ENCODE results near the gene PHACTR1. TPM values are rescaled to one million over a fixed set of nuclear protein-coding genes. Genes with fewer than 3 reads are reported as not detected.

PHACTR1 gene
- total and polyA plus RNA-seq, 2 of the 4 experiments (the other 2 are of a cell fraction): not detected

DNA sequence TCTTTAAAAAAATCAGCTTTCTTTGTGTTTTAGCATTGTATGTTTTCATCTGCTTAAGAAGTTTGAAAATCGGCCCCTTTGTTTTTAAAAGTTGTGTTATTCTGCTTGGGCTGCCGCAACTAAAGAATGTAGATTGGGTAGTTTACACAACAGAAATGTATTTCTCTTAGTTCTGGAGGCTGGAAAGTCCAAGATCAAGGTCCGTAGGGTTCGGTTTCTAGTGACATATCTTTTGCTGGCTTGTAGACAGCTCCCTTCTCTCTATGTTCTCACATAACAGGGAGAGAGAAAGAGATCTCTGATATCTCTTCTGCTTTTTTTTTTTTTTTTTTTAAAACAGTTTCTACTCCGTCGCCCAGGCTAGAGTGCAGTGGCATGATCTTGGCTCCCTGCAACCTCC lies 473.1 kb downstream of the PHACTR1 start:
- no peaks in the 10 kb centered on the region for H3K9me3 ChIP-seq (ENCODE audit: control insufficient read depth, insufficient read depth, low read length)
- DNase-seq: no peak
- no peaks in the 10 kb centered on the region for H3K4me1 ChIP-seq (ENCODE audit: control insufficient read depth, insufficient read depth, low read length)
- no peak overlapping the region for H3K56ac ChIP-seq (ENCODE audit: extremely low read depth, insufficient read depth, low read length)
- no peak overlapping the region for H3K27ac ChIP-seq (ENCODE audit: insufficient read depth, low read length)
- in situ Hi-C loops (cut with MboI; ENCODE audit: low sequenced_read_pairs) (loop anchor here (25.0 kb wide), 1 partner anchor 348 kb away; no protein-coding TSS in a partner anchor), intact Hi-C loops (cut with micrococcal nuclease) (no loop called here), dilution Hi-C loops (cut with HindIII; ENCODE audit: low sequenced_read_pairs, unreplicated experiment) (no loop called here)
- WGBS, 2 experiments (ENCODE audit: extremely low coverage in 2 of 2, insufficient read length in 1 of 2): no CpG with 5 or more reads among the region's 6 CpGs
- ChIA-PET CTCF (no interaction called here), POLR2A (ENCODE audit: unreplicated experiment) (no interaction called here)
- H2BK15ac ChIP-seq (ENCODE audit: low read depth, low read length): no peak overlapping the region
- H4K5ac ChIP-seq (ENCODE audit: low read depth, low read length): no peak overlapping the region
- H2AK5ac ChIP-seq (ENCODE audit: low read depth, low read length): no peak overlapping the region
- H3K27me3 ChIP-seq (ENCODE audit: control insufficient read depth, insufficient read depth, low read length): peaks cover 7% of the 10 kb centered on the region; the same call in 1 of the 2 replicates
- no peaks in the 10 kb centered on the region for H3K79me1 ChIP-seq (ENCODE audit: low read depth in 1 of 2, low read length in 2 of 2)
- no peaks in the 10 kb centered on the region for H3K36me3 ChIP-seq (ENCODE audit: control insufficient read depth, insufficient read depth, low read length)
- H3K14ac ChIP-seq (replicated peaks; ENCODE audit: low read depth, low read length): no peak overlapping the region
- H3K4me2 ChIP-seq (ENCODE audit: low read depth, low read length): no peak overlapping the region
- no peak overlapping the region for H2BK120ac ChIP-seq (ENCODE audit: low read depth, low read length)
- H2AFZ ChIP-seq (replicated peaks; ENCODE audit: low read length, poor library complexity): no peak overlapping the region
- H3K4ac ChIP-seq (ENCODE audit: low read depth, low read length): no peak overlapping the region
- no peak overlapping the region for H3K4me3 ChIP-seq (ENCODE audit: insufficient read depth, low read depth, low read length)
- H4K91ac ChIP-seq (ENCODE audit: insufficient read depth, low read depth, low read length): no peak overlapping the region
- BruUV-seq (replicated peaks): no TSS peak
- H3K18ac ChIP-seq (ENCODE audit: low read depth, low read length): no peak overlapping the region
- H3K23ac ChIP-seq (ENCODE audit: low read depth, low read length): no peak overlapping the region
- H2BK5ac ChIP-seq (ENCODE audit: low read depth, low read length, poor library complexity, severe bottlenecking): no peak overlapping the region
- H3K9ac ChIP-seq (ENCODE audit: low read depth, low read length): no peak overlapping the region
- no peaks in the 10 kb centered on the region for H4K20me1 ChIP-seq (ENCODE audit: insufficient read depth, low read length)
- no peak overlapping the region for H2BK20ac ChIP-seq (ENCODE audit: low read depth, low read length)
- no peak for ATAC-seq (ENCODE audit: low read depth)
- TF ChIP-seq SMC3 (IDR thresholded peaks at IDR 0.05; ENCODE audit: low read depth, low read length): no peak
- no peak for TF ChIP-seq CHD1 (IDR thresholded peaks at IDR 0.05; ENCODE audit: low read depth, low read length)
- no peak for TF ChIP-seq CEBPB (IDR thresholded peaks at IDR 0.05; ENCODE audit: low read depth, low read length)
- TF ChIP-seq, protein P1, sequence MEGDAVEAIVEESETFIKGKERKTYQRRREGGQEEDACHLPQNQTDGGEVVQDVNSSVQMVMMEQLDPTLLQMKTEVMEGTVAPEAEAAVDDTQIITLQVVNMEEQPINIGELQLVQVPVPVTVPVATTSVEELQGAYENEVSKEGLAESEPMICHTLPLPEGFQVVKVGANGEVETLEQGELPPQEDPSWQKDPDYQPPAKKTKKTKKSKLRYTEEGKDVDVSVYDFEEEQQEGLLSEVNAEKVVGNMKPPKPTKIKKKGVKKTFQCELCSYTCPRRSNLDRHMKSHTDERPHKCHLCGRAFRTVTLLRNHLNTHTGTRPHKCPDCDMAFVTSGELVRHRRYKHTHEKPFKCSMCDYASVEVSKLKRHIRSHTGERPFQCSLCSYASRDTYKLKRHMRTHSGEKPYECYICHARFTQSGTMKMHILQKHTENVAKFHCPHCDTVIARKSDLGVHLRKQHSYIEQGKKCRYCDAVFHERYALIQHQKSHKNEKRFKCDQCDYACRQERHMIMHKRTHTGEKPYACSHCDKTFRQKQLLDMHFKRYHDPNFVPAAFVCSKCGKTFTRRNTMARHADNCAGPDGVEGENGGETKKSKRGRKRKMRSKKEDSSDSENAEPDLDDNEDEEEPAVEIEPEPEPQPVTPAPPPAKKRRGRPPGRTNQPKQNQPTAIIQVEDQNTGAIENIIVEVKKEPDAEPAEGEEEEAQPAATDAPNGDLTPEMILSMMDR (conservative IDR thresholded peaks at IDR 0.05; ENCODE audit: low read depth, low read length): no peak
- TF ChIP-seq RAD21 (IDR thresholded peaks at IDR 0.05; ENCODE audit: low read length): no peak
- no peak for TF ChIP-seq RCOR1 (IDR thresholded peaks at IDR 0.05; ENCODE audit: insufficient replicate concordance, low read length)
- no peak for TF ChIP-seq MAZ (IDR thresholded peaks at IDR 0.05; ENCODE audit: borderline replicate concordance, low read depth, low read length)
- TF ChIP-seq BHLHE40 (IDR thresholded peaks at IDR 0.05; ENCODE audit: low read depth, low read length): no peak
- TF ChIP-seq RFX5 (IDR thresholded peaks at IDR 0.05; ENCODE audit: low read depth, low read length): no peak
- TF ChIP-seq, protein P2, sequence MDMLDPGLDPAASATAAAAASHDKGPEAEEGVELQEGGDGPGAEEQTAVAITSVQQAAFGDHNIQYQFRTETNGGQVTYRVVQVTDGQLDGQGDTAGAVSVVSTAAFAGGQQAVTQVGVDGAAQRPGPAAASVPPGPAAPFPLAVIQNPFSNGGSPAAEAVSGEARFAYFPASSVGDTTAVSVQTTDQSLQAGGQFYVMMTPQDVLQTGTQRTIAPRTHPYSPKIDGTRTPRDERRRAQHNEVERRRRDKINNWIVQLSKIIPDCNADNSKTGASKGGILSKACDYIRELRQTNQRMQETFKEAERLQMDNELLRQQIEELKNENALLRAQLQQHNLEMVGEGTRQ (IDR thresholded peaks at IDR 0.05; ENCODE audit: low read depth, low read length): no peak
- no peak overlapping the region for H4K8ac ChIP-seq (ENCODE audit: low read depth in 2 of 2, low read length in 2 of 2)
- no peak overlapping the region for H2AK9ac ChIP-seq (replicated peaks; ENCODE audit: low read depth, low read length, poor library complexity)
- no peaks in the 10 kb centered on the region for H3K9me1 ChIP-seq (ENCODE audit: insufficient read depth, low read length)
